Activated naive CD4-positive, alpha-beta T cell treated with Interleukin-2 at 50 U/mL for 16 hours (primary cell): ENCODE data around the gene OVOL1.
"Not testable (repeated sequence)": the region's sequence is repeated elsewhere in the genome, so short reads cannot be mapped to it uniquely, and the experiment has no call there.

Source experiments
- DNase-seq: peaks from one replicate; pipeline ENCODE4 v3.0.0-alpha.2; 2020

The OVOL1 gene

DNA sequence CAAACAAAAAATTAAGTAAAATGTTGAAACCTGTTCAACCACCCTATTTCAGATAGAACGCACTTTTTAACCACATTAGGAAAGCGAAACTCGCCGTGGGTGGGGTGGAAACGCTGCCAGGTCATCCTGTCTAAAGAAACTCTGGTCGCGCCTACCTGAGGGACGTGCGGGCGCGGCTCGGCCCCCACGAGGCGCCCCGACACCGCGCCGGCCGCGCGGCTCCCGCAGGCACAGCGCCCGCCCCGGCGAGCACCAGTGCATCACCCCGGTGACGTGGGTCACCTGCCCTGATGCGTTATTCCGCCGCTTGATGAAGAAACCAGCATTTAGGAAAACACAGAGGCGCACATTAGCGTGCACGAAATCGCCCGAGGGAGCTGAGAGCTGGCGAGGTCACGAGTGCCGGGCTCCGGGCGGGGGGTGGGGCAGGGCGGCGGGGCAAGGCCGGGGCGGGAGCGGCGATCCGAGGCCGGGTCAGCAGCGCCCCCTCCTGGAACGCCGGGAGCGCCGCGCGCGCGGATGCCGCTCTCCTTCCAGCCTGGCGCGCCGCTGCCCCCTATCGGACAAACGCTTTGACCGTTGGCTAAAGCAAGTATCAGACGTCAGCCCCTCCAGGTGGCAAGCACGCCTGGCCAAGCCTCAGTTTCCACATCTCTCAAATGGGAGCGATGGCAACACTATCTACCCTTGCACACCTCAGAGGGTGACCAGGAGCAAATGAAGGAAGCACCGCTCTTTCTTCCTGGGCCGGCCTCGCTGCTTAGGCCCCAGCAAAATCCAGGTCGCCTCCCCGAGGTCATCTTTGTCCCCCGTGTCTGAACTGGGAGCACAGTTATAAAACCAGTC is 31.2 kb downstream of the OVOL1 start:
- DNase-seq = peak; percentile 93

DNA sequence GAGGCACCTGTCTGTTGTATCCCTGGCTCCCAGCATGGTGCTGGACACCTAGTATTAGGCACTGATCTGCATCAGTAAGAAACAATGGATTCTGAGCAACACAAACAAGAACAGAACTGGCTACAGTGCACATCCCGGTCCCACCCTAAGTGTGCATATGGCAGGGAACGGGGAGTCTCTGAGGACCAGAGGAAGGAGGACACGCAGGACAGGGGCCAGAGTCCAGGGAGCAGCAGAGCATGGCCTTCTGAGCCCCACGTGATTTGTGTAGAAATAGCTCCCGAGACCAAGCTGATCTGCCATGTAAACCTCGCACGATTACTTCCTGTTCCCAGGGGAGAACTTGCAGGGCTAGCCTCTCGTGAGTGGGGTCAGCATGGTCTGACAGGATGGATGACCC is 34.2 kb downstream of the OVOL1 start:
- no peak for DNase-seq

DNA sequence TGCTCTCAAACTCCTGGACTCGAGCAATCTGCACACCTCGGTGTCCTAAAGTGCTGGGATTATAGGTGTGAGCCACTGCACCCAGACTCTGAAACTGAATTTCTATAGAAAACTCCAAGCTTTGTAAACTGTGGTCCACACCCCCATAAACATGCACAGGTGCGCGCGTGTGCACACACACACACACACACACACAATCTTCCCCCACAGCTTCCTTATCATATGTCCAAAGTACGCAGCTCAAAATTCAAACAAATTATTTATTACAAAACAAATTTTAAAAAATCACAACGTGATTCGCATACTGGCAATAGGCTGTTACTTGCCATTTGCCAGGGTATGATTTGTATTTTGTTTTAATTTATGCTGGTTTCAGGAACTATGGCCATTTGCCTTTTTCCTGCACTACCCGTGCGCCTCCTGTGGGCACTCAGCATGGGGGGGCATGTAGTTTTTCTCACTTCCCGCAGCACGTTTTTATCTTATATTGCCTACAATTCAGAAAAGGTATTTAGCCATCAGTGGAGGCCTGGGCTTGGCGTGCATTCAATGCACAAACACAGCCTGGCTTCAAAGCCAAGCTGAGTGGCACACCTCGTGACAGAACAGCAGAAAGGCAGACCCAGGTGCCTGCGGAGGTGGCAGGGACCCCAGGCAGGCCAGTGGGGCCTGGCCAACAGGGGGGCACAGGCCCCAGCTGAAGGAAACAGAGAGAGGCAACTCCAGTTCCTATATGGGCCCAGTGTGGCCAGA is 36.1 kb downstream of the OVOL1 start:
- no peak for DNase-seq

DNA sequence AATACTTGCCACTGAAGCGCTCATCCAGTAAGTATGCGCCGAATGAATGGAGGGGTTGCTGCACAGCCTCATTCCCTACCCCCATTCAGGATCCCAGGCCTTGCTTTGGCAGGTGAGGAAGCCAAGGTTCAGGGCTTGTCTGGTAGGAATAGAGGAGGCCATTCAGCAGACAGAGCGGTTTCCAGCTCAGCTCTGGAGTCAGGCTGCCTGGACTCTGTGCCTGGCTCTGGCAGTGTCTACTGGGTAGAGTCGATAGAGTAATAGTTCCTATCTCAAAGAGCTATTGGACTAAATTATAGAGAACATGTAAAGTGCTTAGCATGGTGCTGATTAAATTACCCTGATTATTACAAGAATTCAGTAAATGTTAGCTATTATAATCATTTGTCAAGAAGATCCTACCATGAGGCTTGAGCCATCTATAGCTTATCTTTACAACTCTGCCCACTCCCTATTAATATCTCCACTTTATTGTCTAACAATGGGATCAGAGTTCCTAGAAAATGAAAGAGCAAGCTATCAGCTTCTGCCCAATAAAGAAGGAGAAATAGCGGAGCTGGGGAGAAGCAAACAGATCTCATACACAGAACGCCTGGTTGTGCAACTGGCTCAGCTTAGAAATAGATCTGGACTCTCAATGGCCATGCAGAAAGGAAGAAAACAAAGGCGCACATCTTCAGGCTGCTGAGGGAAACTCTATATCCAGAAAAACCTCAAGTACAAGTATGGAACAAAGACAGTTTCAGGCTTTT is 40.3 kb downstream of the OVOL1 start:
- DNase-seq = no peak

DNA sequence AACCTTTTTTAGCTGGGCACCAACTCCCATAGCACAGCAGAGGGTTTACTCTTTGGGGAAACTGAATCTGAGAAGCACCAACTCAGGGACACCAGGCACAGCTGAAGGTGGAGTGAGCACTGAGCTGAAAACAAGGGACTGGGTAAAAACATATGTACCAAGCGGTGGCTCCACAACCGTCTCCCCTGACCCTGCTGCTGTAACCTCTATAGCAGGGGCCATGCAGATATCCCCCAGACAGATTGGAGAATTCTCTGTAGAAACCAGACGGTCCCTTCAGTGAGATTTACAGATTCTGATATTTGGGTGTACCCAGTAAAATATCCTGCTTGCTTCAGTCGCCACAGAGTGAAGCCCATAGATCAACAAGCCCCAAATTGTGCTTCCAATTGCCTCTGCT is 42.6 kb downstream of the OVOL1 start:
- DNase-seq = no peak

DNA sequence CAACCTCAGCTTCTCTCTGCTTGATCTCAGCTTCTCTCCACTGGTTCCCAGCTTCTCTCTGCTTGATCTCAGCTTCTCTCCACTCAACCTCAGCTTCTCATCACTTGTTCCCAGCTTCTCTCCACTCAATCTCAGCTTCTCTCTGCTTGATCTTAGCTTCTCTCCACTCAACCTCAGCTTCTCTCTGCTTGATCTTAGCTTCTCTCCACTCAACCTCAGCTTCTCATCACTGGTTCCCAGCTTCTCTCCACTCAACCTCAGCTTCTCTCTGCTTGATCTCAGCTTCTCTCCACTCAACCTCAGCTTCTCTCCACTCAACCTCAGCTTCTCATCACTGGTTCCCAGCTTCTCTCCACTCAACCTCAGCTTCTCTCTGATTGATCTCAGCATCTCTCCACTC is 45.4 kb downstream of the OVOL1 start:
- DNase-seq = not testable (repeated sequence)

DNA sequence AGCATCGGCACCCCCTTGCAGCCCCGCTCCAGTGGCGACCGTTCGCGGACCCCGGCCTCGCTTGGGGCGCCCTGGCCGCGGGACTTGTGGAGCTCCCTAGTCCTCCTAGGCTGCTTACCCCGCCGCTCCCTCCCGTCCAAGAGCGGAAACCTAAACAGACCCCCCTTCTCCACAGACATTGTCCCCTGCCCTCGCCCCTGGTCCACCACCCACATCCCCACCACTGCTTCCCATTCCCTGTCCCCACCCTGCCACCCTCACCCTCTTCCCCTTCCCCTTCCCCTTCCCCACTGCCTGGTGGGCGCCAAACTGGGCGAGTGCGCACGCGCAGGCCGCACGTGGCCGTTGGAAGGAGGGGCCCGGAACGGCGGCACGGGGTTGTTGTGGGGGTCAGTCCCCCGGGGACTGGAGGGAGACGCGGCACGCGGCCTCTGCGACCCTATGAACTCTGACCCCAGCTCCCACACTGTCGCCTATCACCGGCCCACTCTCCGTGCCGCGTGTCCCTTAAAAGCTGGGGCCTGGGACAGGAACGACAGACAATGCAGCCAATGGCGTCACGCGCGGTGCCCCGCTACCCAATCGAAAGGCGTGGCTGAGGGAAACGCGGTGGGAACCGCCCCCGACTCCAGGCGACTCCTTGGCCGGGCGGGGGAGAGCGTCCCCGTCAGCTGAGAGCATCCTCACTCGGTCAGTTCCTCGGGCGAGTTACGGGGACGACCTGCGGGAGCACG is 46.6 kb downstream of the OVOL1 start, which contains the start of gene SNX32:
SNX32 (plus strand) TSS at position 667 of the 734 bp plus-strand sequence. CDS start 103 bp downstream, outside the sequence.
- DNase-seq = peak; percentile 96

DNA sequence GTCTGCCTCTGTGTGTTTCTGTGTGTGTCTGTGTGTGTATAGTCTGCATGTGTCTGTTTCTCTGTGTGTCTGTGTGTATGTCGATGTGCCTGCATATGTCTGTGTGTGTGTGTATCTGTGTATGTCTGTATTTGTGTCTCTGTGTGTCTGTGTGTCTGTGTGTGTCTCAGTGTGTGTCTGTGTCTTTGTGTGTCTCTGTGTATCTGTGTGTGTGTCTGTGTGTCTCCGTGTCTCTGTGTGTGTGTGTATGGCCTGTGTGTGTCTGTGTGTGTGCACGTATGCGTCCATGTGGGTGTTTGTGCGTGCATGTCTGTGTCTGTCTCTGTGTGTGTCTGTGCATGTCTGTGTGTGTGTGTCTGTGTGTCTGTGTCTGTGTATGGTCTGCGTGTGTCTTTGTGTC is 47.3 kb downstream of the OVOL1 start:
- DNase-seq = no peak

DNA sequence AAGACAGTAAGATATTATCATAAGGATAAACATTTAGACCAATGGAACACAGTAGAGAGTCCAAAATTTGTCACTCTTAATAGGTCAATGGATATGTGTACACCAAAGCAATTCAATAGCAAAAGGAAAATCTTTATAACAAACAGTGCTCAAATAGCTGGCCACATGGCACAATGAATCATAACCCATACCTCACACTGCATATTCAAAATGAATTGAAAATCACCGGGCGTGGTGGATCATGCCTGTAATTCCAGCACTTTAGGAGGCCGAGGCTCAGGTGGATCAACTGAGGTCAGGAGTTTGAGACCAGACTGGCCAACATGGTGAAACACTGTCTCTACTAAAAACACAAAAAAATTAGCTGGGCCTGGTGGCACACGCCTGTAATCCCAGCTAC is 55.3 kb downstream of the OVOL1 start:
- DNase-seq = no peak

DNA sequence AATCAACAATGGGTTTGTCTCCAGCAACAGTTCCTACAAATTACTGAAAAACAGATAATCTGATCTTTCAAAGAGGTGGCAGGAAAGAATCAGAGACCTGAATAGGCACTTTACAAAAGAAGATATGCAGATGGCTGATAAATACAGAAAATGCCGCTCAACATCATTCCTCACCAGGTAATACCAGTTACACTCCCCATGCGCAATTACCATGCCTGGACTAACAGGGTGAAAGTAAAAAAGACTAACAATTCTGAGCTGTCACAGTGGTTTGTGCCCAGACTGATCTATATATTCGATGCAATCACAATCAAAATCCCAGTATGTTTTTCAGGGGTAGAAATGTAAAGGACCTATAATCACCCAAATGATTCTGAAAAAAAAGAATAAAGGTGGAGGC is 56.9 kb downstream of the OVOL1 start:
- no peak for DNase-seq

DNA sequence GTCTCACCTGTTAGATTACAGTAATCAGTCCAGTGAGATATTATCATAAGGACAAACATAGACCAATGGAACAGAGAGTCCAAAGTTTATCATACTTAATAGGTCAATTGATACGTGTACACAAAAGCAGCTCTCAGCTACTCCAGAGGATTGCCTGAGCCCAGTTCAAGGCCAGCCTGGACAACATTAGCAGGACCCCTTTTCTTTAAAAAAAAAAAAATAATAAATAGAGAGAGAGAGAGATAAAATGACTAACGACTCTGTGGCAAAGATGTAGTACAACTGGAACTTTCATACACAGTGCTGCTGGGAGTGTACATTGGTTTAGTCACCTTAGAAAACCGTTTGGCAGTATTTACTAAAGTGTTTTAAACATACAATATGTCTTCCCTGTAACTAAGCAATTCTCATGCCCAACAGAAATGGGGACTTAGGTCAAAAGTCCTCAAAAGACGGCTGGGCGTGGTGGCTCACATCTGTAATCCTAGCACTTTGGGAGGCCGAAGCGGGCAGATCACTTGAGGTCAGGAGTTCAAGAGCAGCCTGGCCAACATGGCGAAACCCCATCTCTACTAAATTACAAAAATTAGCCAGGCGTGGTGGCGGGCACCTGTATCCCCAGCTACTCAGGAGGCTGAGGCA is 57.5 kb downstream of the OVOL1 start:
- no peak for DNase-seq
